ENCODE data around the gene RASA2.

The RASA2 gene

GRCh38 chr3:141537856-141538255 lies 51.0 kb downstream of the RASA2 start:
- DNase-seq (ENCODE audit: low read depth): no peak

DNA sequence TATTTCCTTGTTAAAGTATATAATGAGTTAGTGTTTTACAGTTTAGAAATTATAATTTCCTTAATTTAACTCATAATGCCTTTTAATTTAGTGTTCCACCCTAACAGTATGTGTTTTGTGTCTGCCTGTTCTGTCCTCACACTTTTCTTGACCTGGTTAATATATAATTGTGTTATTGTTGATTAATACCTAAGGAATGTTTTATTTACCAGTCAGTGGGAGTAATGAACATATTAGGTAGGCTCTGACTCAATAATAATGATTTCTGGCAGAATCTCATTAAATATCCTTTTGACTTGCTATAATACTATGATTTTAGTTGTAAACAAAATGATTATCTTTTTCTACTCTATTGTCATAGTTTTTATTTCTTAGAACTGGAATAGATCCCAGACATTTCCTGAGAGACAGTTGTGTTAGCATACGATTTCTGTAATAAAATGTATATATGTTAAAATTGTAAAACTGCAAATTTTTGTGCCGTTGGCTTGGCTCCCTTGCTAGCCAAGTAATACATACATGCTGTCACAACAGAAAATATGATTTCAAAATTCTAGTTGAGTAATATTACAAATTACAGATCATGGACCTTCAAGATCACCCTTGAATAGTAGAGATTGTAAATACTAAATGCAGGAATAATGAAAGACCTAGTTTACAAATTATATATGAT lies 51.9 kb downstream of the RASA2 start:
- DNase-seq (ENCODE audit: low read depth): no peak

DNA sequence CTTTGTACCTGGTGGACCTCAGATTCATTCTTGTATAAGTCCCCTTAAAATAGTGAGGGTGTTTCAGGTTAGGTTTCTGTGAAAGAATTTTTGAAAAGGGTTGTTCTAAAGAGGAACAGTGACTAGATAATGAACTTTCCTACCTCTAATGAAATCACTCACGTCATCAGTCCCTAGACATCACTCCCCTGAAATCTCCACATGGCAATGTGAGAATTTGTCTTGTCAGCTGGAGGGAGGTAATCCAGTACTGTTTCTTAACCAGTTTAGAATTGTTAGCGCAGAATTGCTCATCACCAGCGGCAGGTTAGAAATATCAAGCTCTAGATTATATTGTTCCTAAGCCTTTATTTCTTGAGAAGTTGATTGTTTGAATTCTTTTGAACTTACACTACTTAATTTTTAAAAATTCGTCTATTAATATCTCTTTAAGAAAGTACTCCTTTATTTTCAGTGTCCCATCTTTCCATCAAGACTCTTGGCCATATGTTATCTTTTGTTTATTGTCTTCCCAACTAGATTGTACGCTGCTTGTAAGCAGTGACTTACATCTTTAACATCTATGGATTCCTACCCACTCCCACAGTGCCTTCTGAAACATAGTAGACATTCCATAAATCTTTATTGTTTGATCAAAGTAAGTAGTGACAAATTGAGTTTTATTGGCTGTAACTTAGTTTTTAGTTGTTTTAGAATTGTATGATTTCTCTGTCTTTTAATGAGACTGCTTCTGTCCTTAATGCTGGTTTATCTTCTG lies 52.8 kb downstream of the RASA2 start:
- no peak for DNase-seq (ENCODE audit: low read depth)

GRCh38 chr3:141540531-141540930 lies 53.7 kb downstream of the RASA2 start:
- no peak for DNase-seq (ENCODE audit: low read depth)

GRCh38 chr3:141542202-141542969 lies 55.6 kb downstream of the RASA2 start:
- no peak for DNase-seq (ENCODE audit: low read depth)

DNA sequence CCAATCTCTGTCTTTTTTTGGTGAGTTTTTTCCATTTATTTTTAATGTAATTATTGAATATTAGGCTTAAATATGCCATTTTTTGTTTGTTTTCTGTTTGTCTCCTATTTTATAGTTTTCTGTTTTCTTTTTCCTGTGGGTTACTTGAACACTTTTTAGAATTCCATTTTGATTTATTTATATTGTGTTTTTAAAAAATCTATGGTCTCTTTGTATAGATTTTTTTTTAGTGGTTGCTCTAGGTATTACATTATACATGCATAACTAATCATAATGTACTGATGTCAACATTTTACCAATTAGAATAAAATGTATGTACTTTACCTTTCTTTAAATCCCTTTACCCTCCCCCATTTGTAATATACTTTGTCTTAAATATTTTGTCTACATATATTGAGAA lies 56.2 kb downstream of the RASA2 start:
- no peak for DNase-seq (ENCODE audit: low read depth)

DNA sequence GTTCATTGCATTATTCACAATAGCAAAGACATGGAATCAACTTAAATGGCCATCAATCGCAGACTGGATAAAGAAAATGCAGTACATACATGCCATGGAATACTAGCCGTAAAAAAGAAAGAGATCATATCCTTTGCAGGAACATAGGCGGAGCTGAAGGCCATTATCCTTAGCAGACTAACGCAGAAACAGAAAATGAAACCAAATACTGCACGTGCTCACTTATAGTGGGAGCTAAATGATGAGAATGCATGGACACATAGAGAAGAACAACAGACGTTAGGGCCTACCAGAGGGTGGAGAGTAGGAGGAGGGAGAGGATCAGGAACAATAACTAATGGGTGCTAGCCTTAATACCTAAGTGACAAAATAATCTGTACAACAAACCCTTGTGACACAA lies 57.9 kb downstream of the RASA2 start:
- DNase-seq (ENCODE audit: low read depth): no peak

DNA sequence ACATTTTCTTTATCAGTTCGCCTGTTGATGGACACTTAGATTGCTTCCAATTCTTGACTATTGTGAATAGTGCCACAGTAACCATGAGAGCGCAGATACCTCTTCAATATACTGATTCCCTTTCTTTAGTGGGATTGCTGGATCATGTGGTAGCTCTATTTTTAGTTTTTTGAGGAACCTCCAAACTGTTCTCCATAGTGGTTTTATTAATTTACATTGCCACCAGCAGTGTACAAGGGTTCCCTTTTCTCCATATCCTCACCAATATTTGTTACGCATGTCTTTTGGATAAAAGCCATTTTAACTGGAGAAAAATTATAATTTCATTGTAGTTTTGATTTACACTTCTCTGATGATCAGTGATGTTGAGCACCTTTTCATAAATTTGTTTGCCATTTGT lies 59.3 kb downstream of the RASA2 start:
- no peak for DNase-seq (ENCODE audit: low read depth)

GRCh38 chr3:141546586-141546985 lies 59.8 kb downstream of the RASA2 start:
- DNase-seq (ENCODE audit: low read depth): no peak

DNA sequence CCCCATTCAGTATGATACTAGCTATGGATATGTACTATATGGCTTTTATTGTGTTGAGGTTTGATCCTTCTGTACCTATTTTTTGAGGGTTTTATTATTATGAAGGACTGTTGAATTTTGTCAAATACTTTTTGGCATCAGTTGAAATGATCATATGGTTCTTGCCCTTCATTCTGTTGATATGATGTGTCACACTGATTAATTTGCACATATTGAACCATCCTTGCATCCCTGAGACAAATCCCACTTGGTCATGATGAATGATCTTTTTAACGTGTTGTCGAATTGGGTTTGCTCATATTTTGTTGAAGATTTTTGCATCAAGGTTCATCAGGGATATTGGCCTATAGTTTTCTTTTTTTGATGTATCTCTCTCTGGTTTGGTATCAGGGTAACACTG lies 61.0 kb downstream of the RASA2 start:
- DNase-seq (ENCODE audit: low read depth): no peak

- no peak for DNase-seq (ENCODE audit: low read depth)
Observed at GRCh38 chr3:141550926-141551665, 64.3 kb downstream of the RASA2 start.

DNA sequence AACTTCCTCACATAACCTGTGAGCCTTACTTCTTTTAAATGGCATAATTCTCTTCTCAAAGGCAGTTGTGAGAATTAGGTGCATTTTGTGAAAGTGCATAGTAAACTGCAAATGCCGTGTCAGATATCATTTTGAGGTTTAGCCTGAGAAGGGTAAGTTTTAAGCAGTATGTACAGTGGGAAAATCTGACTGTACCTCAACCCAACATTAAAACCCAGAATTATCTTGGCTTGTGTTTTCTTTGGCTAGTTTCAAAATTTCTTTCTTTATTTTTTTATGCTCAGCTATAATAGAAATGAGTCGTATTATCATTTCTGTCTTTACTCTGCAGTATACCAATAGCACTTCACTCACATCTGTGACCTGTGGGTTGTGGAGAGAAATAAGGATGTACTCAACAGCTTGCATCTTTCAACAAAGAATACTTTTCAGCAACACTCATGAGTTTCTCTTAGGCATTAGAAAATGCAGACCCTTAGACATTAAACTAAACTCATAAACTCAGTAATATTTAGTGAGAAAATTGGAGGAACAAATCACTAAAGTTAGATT lies 65.7 kb downstream of the RASA2 start:
- no peak for DNase-seq (ENCODE audit: low read depth)

- no peak for DNase-seq (ENCODE audit: low read depth)
Observed at GRCh38 chr3:141553055-141553454, 66.2 kb downstream of the RASA2 start.

GRCh38 chr3:141556034-141556433 lies 69.2 kb downstream of the RASA2 start:
- DNase-seq (ENCODE audit: low read depth): no peak

GRCh38 chr3:141557961-141558706 lies 71.3 kb downstream of the RASA2 start:
- DNase-seq (ENCODE audit: low read depth): no peak

DNA sequence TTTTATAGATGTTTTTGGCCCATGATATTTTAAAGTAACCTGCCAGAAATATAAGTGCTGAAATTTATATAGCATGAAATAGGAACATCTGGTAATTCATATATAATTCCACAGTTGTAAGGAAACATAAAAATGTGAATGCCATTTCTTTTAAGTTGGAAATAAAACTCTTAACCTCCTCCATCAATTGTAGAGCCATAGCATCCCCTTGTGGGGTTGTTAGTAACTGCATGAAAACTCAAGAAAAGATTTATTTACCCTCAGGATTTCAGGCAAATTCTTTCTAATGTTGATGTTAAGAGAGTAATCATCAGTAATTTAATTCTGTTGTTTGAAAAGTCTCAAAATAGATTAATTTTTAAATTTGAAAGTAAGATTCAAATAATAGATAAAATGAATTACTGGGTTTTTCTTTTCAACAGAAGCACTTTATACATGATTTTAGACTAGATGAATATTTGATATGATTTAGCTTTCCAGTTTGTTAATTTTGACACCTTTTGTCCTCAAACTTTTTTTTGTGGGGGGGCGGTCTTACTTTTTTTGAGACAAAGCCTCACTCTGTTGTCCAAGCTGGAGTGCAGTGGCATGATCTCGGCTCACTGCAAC lies 74.7 kb downstream of the RASA2 start:
- no peak for DNase-seq (ENCODE audit: low read depth)

DNA sequence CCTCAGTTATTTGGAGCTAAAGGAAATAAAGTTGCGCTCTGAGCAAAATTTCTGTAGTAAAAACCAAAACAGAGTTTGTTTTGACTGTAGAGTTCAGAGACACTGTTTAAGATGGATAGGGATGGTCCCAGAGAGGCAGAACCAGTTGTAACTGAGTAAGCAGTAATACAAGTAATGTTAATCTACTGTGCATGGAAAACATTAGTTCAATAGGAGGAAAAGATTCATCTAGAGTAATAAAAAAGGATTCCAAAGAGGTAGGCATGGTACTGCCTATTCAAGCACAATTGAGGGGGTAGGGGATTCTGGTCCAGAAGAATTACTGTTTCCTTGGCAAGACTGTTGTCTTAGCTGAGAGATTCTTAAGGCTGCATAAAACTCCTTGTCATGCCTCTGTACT lies 77.4 kb downstream of the RASA2 start:
- no peak for DNase-seq (ENCODE audit: low read depth)

DNA sequence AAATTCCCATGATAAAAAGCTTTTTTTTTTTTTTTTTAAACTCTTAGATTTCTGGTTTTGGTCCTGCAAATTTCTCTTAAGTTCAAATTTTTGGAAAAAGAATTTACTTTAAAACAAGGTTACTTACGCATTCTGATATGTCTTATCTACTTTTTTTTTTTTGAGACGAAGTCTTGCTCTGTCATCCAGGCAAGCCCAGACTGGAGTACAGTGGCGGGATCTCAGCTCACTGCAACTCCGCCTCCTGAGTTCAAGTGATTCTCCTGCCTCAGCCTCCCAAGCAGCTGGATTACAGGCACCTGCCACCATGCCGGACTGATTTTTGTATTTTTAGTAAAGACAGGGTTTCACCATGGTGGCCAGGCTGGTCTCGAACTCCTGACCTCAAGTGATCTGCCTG lies 83.2 kb downstream of the RASA2 start:
- no peak for DNase-seq (ENCODE audit: low read depth)

- DNase-seq (ENCODE audit: low read depth): no peak
Observed at GRCh38 chr3:141575879-141576743, 89.3 kb downstream of the RASA2 start.

GRCh38 chr3:141576744-141577052 lies 89.9 kb downstream of the RASA2 start:
- no peak for DNase-seq (ENCODE audit: low read depth)

Measured in GM04503 (cell line).